Sigmoid colon (tissue), 7 donors: ENCODE data around the gene ITPR2. TPM values are rescaled to one million over a fixed set of nuclear protein-coding genes. Genes with fewer than 3 reads are reported as not detected.

Experiments
- DNase-seq: peaks from one replicate; pipeline ENCODE4 v3.0.0-alpha.2; 2019
- H3K27ac ChIP-seq, 4 donors: fragments of 200-600 bp; sonication (generic); one replicate each; pipeline ENCODE4 v1.5.1; 2016 to 2019; ENCODE audit warnings: mild to moderate bottlenecking in 1 of 4
- H3K27me3 ChIP-seq, 3 donors: fragments of 200-600 bp; sonication (generic); one replicate each; pipeline ENCODE4 v1.5.1; 2019; ENCODE audit warnings: mild to moderate bottlenecking in 1 of 3
- H3K36me3 ChIP-seq, 4 donors: fragments of 200-600 bp; sonication (generic); one replicate each; pipeline ENCODE4 v1.5.1; 2016 to 2019
- H3K4me1 ChIP-seq, 4 donors: fragments of 200-600 bp; sonication (generic); one replicate each; pipeline ENCODE4 v1.5.1; 2017 to 2019
- H3K4me3 ChIP-seq, 4 donors: fragments of 200-600 bp; sonication (generic); one replicate each; pipeline ENCODE4 v1.5.1; 2017 to 2019; ENCODE audit warnings: mild to moderate bottlenecking in 2 of 4, moderate library complexity in 1 of 4
- H3K9me3 ChIP-seq, 4 donors: fragments of 200-600 bp in 3 of 4; sonication (generic) in 3 of 4; one replicate each; pipeline versions ENCODE4 v1.5.1 to v1.6.1; 2013 to 2019
- CTCF ChIP-seq, 4 experiments: fragments of 450-650 bp in 3 of 4; fragments of 200-600 bp in 1 of 4; IDR thresholded peaks; one replicate each; pipeline ENCODE4 v1.5.1; 2016 to 2019; ENCODE audit warnings: antibody characterized with exemption in 4 of 4, mild to moderate bottlenecking in 3 of 4, moderate library complexity in 2 of 4
- EP300 ChIP-seq, 4 donors: sonication (generic); formaldehyde crosslinking; IDR thresholded peaks; one replicate each; pipeline ENCODE4 v1.6.1; 2017; ENCODE audit warnings: antibody characterized with exemption in 4 of 4
- POLR2A ChIP-seq, 2 donors: fragments of 450-650 bp; IDR thresholded peaks; one replicate each; pipeline ENCODE4 v1.6.1; 2016; ENCODE audit warnings: antibody characterized with exemption in 2 of 2, mild to moderate bottlenecking in 2 of 2, moderate library complexity in 2 of 2
- POLR2AphosphoS5 ChIP-seq, 4 donors: sonication (generic); formaldehyde crosslinking; IDR thresholded peaks; one replicate each; pipeline ENCODE4 v1.6.1; 2017; ENCODE audit warnings: antibody characterized with exemption in 4 of 4
- WGBS, 2 donors: extraction: QIAGEN DNeasy Blood & Tissue Kit; methylation state at CpG; one replicate each; pipeline ENCODE4 v1.1.7; 2013; 5-methylcytosine and 5-hydroxymethylcytosine counted together
- intact Hi-C: fragments of 100-400 bp; cut with DNase I; formaldehyde crosslinking; loops from one replicate; pipeline ENCODE4 v1.15.1; 2023
- polyA plus RNA-seq, 3 donors: library from polyadenylated mRNA; stranded (reverse); fragments of 200-250 nt; gene quantifications; one replicate each; pipeline ENCODE4 v1.2.3, GENCODE V29; 2013
- total RNA-seq, 4 donors: library from RNA; depleted of rRNA; stranded (reverse); fragments of >200 nt; gene quantifications; one replicate each; pipeline ENCODE4 v1.1.0, GENCODE V29; 2016
- donor health status: healthy with polysubstance abuse.
- donor health status: Bipolar disorder and iron deficiency.
- donor health status: healthy.

Gene ITPR2
- total and polyA plus RNA-seq, 7 donors, result 1.4 to 78.1 (median 58.9) TPM

GRCh38 chr12:26754148-26754547, 78.8 kb downstream of the ITPR2 start:
- no peaks in the 10 kb centered on the region for H3K27me3 ChIP-seq
- TF ChIP-seq POLR2A (IDR thresholded peaks at IDR 0.05) (no peak), POLR2AphosphoS5 (IDR thresholded peaks at IDR 0.05) (no peak), EP300 (IDR thresholded peaks at IDR 0.05) (no peak), CTCF (IDR thresholded peaks at IDR 0.05) (no peak)
- peaks cover 0 to 28% (median 13%) of the 10 kb centered on the region in 4 donors for H3K4me1 ChIP-seq
- DNase-seq, result no peak
- WGBS, 2 donors, result 97 to 98% methylated on average over 3 of the region's 3 CpGs
- no peak overlapping the region for H3K4me3 ChIP-seq
- no peaks in the 10 kb centered on the region for H3K9me3 ChIP-seq
- no peaks in the 10 kb centered on the region for H3K36me3 ChIP-seq
- intact Hi-C loops, result no loop called here
- no peak overlapping the region for H3K27ac ChIP-seq

GRCh38 chr12:26751179-26751578, 81.8 kb downstream of the ITPR2 start:
- no peak overlapping the region for H3K27ac ChIP-seq
- TF ChIP-seq POLR2A (IDR thresholded peaks at IDR 0.05) (no peak), CTCF (IDR thresholded peaks at IDR 0.05) (no peak)
- 88 to 89% methylated on average over 4 of the region's 4 CpGs for WGBS, 2 donors

GRCh38 chr12:26750531-26751175, 82.3 kb downstream of the ITPR2 start:
- H3K27ac ChIP-seq, result no peak overlapping the region
- H3K4me1 ChIP-seq, result peaks cover 0 to 46% (median 32%) of the 10 kb centered on the region in 4 donors
- no peak overlapping the region for H3K4me3 ChIP-seq
- no peak for DNase-seq
- 63 to 89% methylated on average over 7 of the region's 7 CpGs for WGBS, 2 donors
- TF ChIP-seq POLR2AphosphoS5 (IDR thresholded peaks at IDR 0.05) (no peak), POLR2A (IDR thresholded peaks at IDR 0.05) (no peak)
- no peaks in the 10 kb centered on the region for H3K27me3 ChIP-seq
- intact Hi-C loops, result no loop called here
- no peaks in the 10 kb centered on the region for H3K9me3 ChIP-seq
- no peaks in the 10 kb centered on the region for H3K36me3 ChIP-seq

More at GRCh38 chr12:26751179-26751578, 81.8 kb downstream of the ITPR2 start:
- H3K36me3 ChIP-seq, result no peaks in the 10 kb centered on the region
- intact Hi-C loops, result no loop called here
- DNase-seq, result no peak
- no peaks in the 10 kb centered on the region for H3K27me3 ChIP-seq
- H3K9me3 ChIP-seq, result no peaks in the 10 kb centered on the region
- peaks cover 0 to 42% (median 27%) of the 10 kb centered on the region in 4 donors for H3K4me1 ChIP-seq
- H3K4me3 ChIP-seq, result no peak overlapping the region

- intact Hi-C loops, result loop anchor here (5.0 to 10.0 kb wide), 2 partner anchors 38 to 445 kb away; no protein-coding TSS in a partner anchor
- H3K9me3 ChIP-seq, result no peaks in the 10 kb centered on the region
- H3K36me3 ChIP-seq, result no peaks in the 10 kb centered on the region
- no peak for DNase-seq
- peak overlapping the region in 1 of 4 donors; percentile 3 for H3K27ac ChIP-seq
- no peaks in the 10 kb centered on the region for H3K27me3 ChIP-seq
- H3K4me1 ChIP-seq, result peaks cover 0 to 54% (median 40%) of the 10 kb centered on the region in 4 donors
- no peak overlapping the region for H3K4me3 ChIP-seq
- TF ChIP-seq POLR2A (IDR thresholded peaks at IDR 0.05) (no peak), EP300 (IDR thresholded peaks at IDR 0.05) (no peak), CTCF (IDR thresholded peaks at IDR 0.05) (no peak), POLR2AphosphoS5 (IDR thresholded peaks at IDR 0.05) (no peak)
Measured at GRCh38 chr12:26749781-26750180, 83.2 kb downstream of the ITPR2 start.

- intact Hi-C loops, result loop anchor here (5.0 to 10.0 kb wide), 2 partner anchors 38 to 446 kb away; no protein-coding TSS in a partner anchor
- no peak for TF ChIP-seq POLR2AphosphoS5 (IDR thresholded peaks at IDR 0.05)
- no peak for TF ChIP-seq EP300 (IDR thresholded peaks at IDR 0.05)
- no peak for TF ChIP-seq CTCF (IDR thresholded peaks at IDR 0.05)
- TF ChIP-seq POLR2A (IDR thresholded peaks at IDR 0.05), result no peak
- Histone ChIP-seq H3K4me3 (no peak overlapping the region), H3K27ac (peak overlapping the region in 1 of 4 donors; percentile 3), H3K27me3 (no peaks in the 10 kb centered on the region), H3K36me3 (no peaks in the 10 kb centered on the region), H3K4me1 (peaks cover 0 to 63% (median 49%) of the 10 kb centered on the region in 4 donors), H3K9me3 (no peaks in the 10 kb centered on the region)
- 62 to 68% methylated on average over 4 of the region's 4 CpGs for WGBS, 2 donors
- DNase-seq, result no peak
Measured at GRCh38 chr12:26748741-26749431, 84.1 kb downstream of the ITPR2 start.
